GM21526 (cell line): ENCODE data around the gene MYB.
"Not testable (repeated sequence)": the region's sequence is repeated elsewhere in the genome, so short reads cannot be mapped to it uniquely, and the experiment has no call there.

Experiments
- ATAC-seq: cut with Tn5 transposase; IDR thresholded peaks from one replicate; pipeline ENCODE4 v1.9.1; 2021; ENCODE audit warnings: moderate library complexity; ENCODE audit not compliant: unreplicated experiment, low FRiP score

The MYB gene

DNA sequence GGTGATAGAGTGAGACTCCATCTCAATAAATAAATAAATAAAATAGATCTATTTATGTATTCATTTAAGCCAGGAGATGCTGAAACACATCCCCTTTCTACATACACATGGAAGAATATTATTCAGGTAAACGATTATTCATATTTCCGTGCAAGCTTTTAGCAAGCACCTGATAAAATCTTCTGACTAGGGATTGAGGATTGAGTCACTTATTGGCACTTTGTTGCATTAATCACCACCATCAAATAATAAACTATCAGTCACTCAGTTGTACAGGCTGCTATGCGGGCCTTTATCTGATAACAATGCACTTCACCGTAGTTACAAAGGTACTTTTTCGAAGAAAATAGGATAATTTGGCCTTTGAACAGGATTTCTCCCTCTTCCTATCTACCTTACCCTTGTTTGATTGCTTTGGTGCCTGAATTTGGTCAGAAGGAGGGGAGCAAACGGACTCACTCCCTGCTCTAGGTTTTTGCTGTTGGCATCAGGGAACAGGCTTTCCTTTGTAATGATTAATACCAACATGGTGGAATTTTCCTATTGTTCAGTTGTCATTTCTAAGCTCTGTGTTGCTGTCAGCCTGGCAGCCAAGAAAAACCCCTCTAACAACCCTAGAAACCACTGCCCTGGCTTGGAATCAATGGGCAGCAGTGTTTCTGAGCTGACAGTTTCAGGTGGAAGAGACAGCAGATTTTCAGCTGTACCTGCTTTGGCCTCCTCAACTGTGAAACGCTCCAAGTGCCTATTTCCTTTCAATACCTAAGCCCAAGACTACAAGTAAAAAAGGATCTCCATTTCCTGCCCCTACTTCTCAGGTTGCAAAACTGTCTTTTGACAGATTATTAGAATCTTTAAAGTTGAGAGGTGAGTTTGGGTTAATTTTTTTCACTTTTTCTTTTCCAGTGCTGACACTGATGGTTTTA is 63.0 kb downstream of the MYB start:
- no peak for ATAC-seq

GRCh38 chr6:135244805-135245204 is 63.7 kb downstream of the MYB start:
- no peak for ATAC-seq

DNA sequence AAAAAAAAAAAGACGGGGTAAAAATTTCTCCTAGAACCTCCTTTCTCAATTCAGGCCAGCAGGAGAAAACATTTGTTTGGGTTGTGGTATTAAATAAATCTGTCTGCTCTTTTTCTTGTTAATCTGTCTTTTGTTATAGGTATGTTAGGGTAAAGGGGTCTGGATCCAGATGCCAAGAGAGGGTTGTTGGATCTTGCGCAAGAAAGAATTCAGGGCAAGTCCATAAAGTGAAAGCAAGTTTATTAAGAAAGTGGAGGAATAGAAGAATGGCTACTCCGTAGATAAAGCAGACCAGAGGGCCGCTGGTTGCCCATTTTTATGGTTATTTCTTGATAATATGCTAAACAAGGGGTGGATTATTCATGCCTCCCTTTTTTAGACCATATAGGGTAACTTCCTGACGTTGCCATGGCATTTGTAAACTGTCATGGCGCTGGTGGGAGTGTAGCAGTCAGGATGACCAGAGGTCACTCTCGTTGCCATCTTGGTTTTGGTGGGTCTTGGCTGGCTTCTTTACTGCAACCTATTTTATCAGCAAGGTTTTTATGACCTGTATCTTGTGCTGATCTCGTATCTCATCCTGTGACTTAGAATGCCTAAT is 65.4 kb downstream of the MYB start:
- not testable (repeated sequence) for ATAC-seq

DNA sequence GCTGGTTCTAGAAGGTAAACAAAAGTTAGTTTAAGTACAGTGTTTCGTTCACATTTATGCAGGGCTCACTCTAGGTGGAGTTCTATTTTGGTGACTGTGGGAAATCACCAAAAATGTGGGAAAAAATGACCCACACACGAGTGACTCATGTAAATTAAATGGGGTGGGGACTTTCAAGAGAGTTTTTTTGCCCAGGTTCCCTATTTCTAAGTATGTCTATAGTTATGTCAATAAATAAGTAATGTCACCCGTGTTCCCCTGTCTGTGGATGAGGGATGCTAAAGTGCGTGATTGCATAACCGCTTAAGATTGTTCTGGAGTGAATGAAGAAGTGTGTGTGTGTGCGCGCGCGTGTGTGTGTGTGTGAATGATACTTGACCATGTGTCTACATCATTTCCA is 69.1 kb downstream of the MYB start:
- ATAC-seq, result no peak

GRCh38 chr6:135250751-135251497 is 69.8 kb downstream of the MYB start:
- no peak for ATAC-seq

GRCh38 chr6:135251498-135252441 is 70.7 kb downstream of the MYB start:
- no peak for ATAC-seq

GRCh38 chr6:135254471-135254870 is 73.4 kb downstream of the MYB start:
- no peak for ATAC-seq

DNA sequence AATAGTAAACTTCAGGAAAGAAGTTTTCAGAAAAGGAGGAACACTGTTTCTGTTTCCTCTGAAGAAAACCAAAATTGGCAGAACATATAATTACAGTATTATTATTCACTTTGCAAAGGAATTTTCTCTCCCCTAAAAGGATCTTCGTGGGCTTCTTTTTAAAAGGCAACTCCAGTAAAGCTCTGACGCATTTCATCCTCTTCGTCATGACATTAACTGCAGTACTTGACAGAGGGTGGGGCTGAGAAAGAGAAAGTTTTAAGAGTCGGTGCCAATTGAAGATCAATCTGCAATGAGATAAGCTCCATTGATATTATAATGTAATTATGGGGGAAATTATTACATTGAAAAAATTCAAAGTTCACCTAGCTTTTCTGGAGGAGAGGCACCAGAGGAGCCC is 75.8 kb downstream of the MYB start:
- ATAC-seq, result no peak

- ATAC-seq, result no peak
Observed at GRCh38 chr6:135257631-135258405, 76.7 kb downstream of the MYB start.

GRCh38 chr6:135258970-135259369 is 77.9 kb downstream of the MYB start:
- no peak for ATAC-seq

DNA sequence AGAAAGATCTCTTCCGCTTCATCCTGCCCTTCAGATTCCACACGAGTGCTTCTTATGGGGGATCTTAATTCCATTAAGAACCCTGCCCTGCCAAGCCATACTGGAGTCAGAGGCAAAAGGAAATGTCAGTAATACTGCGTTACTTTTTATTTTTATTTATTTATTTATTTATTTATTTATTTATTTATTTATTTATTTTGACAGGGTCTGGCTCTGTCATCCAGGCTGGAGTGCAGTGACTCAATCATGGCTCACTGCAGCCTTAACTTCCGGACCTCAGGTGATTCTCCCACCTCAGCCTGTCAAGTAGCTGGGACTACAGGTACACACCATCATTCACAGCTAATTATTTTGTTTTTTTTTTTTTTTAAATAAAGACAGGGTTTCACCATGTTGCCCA is 79.5 kb downstream of the MYB start:
- no peak for ATAC-seq

DNA sequence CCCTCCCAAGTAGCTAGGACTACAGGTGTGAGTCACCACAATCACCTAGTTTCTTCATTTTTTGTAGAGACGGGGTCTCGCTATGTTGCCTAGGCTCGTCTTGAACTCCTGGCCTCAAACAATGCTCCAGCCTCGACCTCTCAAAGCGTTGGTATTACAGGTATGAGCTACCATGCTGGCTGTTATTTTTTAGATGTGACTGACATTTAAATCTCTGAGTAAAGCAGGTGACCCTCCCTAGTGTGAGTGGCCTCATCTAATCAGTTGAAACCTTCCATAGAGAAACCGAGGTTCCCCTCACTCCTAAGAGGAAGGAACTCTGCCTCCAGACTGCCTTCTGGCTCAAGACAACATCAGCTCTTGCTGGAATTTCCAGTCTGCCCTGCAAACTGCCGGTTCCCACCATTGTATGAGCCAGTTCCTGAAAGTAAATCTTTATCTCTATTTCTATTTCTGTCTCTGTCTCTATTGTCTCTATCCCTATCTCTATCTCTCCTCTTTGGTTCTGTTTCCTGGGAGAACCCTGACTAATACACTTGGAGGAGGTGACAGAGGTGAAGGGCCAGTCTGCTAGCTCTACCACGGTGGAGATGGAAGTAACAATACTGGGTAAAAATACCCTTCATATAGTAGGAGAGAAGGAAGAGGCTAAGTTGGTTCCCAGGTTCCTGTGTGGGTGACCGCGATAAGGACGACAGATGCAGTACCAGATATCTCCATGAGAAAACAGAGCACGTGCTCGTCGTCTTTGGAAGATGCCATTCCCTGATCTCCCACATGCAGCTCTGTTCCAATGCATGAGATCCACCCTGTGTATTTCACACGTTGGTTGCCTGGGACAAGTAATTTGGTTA is 81.0 kb downstream of the MYB start:
- ATAC-seq, result no peak

DNA sequence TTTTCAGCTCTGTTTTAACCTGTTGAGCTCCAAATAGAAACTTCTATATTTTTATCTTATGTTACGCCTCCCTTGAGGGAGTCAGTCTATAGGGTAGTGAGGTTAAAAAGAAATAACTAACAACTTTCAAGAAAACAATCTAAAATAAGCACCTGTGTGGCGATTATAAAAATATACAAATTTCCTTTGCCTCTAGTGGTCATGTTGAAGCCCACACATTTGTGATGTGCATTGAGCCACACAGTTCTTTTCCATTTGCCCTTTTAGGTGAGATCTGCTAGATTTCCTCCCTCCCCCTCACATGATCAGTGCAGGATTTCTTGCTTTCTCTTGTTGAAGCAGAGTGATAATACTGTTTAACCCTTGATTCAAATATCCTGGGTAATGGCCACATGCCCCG is 84.2 kb downstream of the MYB start:
- ATAC-seq, result no peak

DNA sequence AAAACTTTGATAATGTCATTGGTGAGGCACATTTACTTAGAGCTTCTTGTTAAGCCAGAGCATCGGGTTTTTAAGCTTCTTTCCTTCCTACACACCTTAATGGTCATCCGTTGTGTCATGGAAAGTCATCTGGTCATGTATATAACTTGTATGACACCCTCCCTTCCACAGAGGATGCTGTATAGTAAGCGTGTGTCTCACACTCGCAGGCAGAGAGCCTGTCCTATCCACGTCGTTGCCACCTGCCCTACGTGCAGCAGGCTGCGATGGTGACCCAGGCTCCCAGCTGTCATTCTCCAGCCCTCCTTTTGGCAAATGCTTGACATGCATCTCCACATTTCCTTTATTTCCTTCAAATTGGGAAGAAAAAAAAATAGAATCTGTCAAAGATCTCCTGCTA is 85.6 kb downstream of the MYB start:
- ATAC-seq, result no peak

DNA sequence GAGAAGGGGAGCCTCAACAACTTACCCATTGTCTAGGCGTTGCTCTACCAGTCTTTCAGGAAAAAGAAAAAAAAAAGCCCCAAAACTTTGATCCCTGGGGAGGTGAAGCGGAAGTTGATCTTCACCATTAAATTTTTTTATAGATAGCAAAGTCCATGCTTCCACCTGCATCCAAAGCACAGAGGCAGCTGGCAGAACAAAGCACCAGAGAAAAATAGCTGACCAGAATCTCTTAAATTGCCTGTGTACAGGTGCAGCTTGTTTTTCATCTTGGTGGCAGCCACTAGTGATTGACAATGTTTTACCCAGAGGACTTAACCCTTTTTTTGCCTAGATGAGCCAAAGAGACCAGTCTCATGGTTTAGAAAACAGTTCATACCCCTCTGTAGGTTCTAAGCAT is 86.0 kb downstream of the MYB start:
- ATAC-seq, result no peak

DNA sequence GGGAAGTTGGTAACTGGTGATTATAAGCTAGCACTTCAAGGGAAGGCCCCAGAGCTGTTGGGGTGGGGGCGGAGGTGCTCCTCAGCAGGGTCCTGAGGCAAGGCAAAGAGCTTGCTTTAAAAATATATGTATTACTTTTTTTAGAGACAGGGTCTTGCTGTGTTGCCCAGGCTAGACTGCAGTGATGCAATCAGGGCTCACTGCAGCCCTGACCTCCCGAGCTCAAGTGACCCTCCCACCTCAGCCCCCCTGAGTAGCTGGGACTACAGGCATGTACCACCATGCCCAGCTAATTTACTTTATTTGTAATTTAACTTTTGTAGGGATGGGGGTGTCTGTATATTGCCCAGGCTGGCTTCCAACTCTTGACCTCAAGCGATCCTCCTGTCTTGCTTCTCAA is 87.2 kb downstream of the MYB start:
- no peak for ATAC-seq

GRCh38 chr6:135268740-135269139 is 87.6 kb downstream of the MYB start:
- ATAC-seq, result no peak
